Transverse colon (tissue), 4 donors: ENCODE data around the gene CDH18. TPM values are rescaled to one million over a fixed set of nuclear protein-coding genes. Genes with fewer than 3 reads are reported as not detected.

ENCODE experiments used
- DNase-seq: peaks from one replicate; pipeline ENCODE4 v3.0.0-alpha.2; 2019
- H3K27ac ChIP-seq, 4 donors: fragments of 200-600 bp; sonication (generic); 2 replicates each; pipeline ENCODE4 v1.5.1; 2016 to 2018; ENCODE audit warnings: inconsistent platforms in 4 of 4
- H3K27me3 ChIP-seq: fragments of 200-600 bp; sonication (generic); 2 replicates; pipeline ENCODE4 v1.5.1; 2017; ENCODE audit warnings: inconsistent platforms
- H3K36me3 ChIP-seq, 4 donors: fragments of 200-600 bp; sonication (generic); 2 replicates each; pipeline ENCODE4 v1.5.1; 2017 to 2019; ENCODE audit warnings: inconsistent platforms in 4 of 4
- H3K4me1 ChIP-seq, 4 donors: fragments of 200-600 bp; sonication (generic); 2 replicates each; pipeline ENCODE4 v1.5.1; 2017 to 2020; ENCODE audit warnings: inconsistent platforms in 4 of 4
- H3K4me3 ChIP-seq, 4 donors: fragments of 200-600 bp; sonication (generic); 1 replicate in 1 of 4; 2 replicates in 3 of 4; pipeline versions ENCODE4 v1.5.1 to v1.6.1; 2017 to 2019; ENCODE audit warnings: inconsistent platforms in 4 of 4
- H3K9me3 ChIP-seq, 2 donors: fragments of 200-600 bp; sonication (generic); 2 replicates each; pipeline ENCODE4 v1.5.1; 2017 to 2019; ENCODE audit warnings: inconsistent platforms in 2 of 2
- EP300 ChIP-seq: sonication (generic); formaldehyde crosslinking; IDR thresholded peaks from one replicate; pipeline ENCODE4 v1.6.1; 2017; ENCODE audit warnings: antibody characterized with exemption, low read depth
- POLR2A ChIP-seq: fragments of 450-650 bp; IDR thresholded peaks from one replicate; pipeline ENCODE4 v1.6.1; 2016; ENCODE audit warnings: antibody characterized with exemption, mild to moderate bottlenecking, moderate library complexity
- POLR2AphosphoS5 ChIP-seq, 3 donors: sonication (generic); formaldehyde crosslinking; IDR thresholded peaks; one replicate each; pipeline ENCODE4 v1.6.1; 2016; ENCODE audit warnings: antibody characterized with exemption in 3 of 3
- WGBS, 2 donors: methylation state at CpG; one replicate each; pipeline ENCODE4 v1.1.5; 2018; ENCODE audit warnings: low coverage in 1 of 2; 5-methylcytosine and 5-hydroxymethylcytosine counted together
- in situ Hi-C, 4 donors: fragments of 200-750 bp; cut with MboI; loops; one replicate each; pipeline versions ENCODE4 v1.15.0 to v1.15.1; 2017; ENCODE audit warnings: low sequenced_read_pairs in 3 of 4, low pct_ligation_motif_present in 1 of 4, low pct_unique_long_range_greater_than_20kb in 1 of 4
- intact Hi-C: fragments of 100-400 bp; cut with DNase I; formaldehyde crosslinking; loops from one replicate; pipeline ENCODE4 v1.15.1; 2023; ENCODE audit warnings: low total_unique reads
- total RNA-seq, 4 donors: library from RNA; depleted of rRNA; stranded (reverse); fragments of >200 nt; gene quantifications; one replicate each; pipeline ENCODE4 v1.1.0, GENCODE V29; 2016
- TF ChIP-seq, protein P1 (sequence below), 5 experiments: fragments of 200-600 bp in 3 of 5; fragments of 450-650 bp in 2 of 5; sonication (generic) in 3 of 5; IDR thresholded peaks; 1 replicate in 2 of 5; 2 replicates in 3 of 5; pipeline ENCODE4 v1.5.1; 2016 to 2017; ENCODE audit warnings: antibody characterized with exemption in 5 of 5, inconsistent platforms in 3 of 5, mild to moderate bottlenecking in 2 of 5, moderate library complexity in 1 of 5

The CDH18 gene
- total RNA-seq, 4 donors from 2014 or later, result not detected

- no peak for DNase-seq
- WGBS, 2 donors, result 57 to 80% methylated on average over 1 of the region's 1 CpG
- TF ChIP-seq POLR2A (no peak), POLR2AphosphoS5 (IDR thresholded peaks at IDR 0.05) (no peak), EP300 (no peak)
- TF ChIP-seq, protein P1, sequence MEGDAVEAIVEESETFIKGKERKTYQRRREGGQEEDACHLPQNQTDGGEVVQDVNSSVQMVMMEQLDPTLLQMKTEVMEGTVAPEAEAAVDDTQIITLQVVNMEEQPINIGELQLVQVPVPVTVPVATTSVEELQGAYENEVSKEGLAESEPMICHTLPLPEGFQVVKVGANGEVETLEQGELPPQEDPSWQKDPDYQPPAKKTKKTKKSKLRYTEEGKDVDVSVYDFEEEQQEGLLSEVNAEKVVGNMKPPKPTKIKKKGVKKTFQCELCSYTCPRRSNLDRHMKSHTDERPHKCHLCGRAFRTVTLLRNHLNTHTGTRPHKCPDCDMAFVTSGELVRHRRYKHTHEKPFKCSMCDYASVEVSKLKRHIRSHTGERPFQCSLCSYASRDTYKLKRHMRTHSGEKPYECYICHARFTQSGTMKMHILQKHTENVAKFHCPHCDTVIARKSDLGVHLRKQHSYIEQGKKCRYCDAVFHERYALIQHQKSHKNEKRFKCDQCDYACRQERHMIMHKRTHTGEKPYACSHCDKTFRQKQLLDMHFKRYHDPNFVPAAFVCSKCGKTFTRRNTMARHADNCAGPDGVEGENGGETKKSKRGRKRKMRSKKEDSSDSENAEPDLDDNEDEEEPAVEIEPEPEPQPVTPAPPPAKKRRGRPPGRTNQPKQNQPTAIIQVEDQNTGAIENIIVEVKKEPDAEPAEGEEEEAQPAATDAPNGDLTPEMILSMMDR (IDR thresholded peaks at IDR 0.05), result no peak
- Histone ChIP-seq H3K9me3 (peaks cover 0 to 5% of the 10 kb centered on the region in 2 donors), H3K4me3 (no peak overlapping the region), H3K4me1 (no peaks in the 10 kb centered on the region), H3K27me3 (no peaks in the 10 kb centered on the region), H3K27ac (no peak overlapping the region), H3K36me3 (no peaks in the 10 kb centered on the region)
- intact Hi-C loops (no loop called here), in situ Hi-C loops (no loop called here)
These were observed 372.3 kb downstream of the CDH18 start for GRCh38 chr5:19615661-19616060.

GRCh38 chr5:19615071-19615470 is 372.9 kb downstream of the CDH18 start:
- H3K27me3 ChIP-seq, result no peaks in the 10 kb centered on the region
- intact Hi-C loops, result no loop called here
- H3K4me1 ChIP-seq, result no peaks in the 10 kb centered on the region
- WGBS, 2 donors, result 63 to 80% methylated on average over 2 to 4 of the region's 4 CpGs
- DNase-seq, result no peak
- no peak for TF ChIP-seq POLR2AphosphoS5 (IDR thresholded peaks at IDR 0.05)
- TF ChIP-seq EP300, result no peak
- TF ChIP-seq, protein P1 (IDR thresholded peaks at IDR 0.05), result no peak
- no peak for TF ChIP-seq POLR2A
- H3K4me3 ChIP-seq, result no peak overlapping the region
- in situ Hi-C loops, result no loop called here
- no peak overlapping the region for H3K27ac ChIP-seq
- no peaks in the 10 kb centered on the region for H3K36me3 ChIP-seq
- peaks cover 0 to 5% of the 10 kb centered on the region in 2 donors for H3K9me3 ChIP-seq

GRCh38 chr5:19608444-19609002 is 379.5 kb downstream of the CDH18 start:
- Histone ChIP-seq H3K9me3 (no peaks in the 10 kb centered on the region), H3K36me3 (no peaks in the 10 kb centered on the region), H3K27me3 (no peaks in the 10 kb centered on the region), H3K27ac (no peak overlapping the region), H3K4me3 (no peak overlapping the region), H3K4me1 (no peaks in the 10 kb centered on the region)
- intact Hi-C loops (no loop called here), in situ Hi-C loops (no loop called here)
- DNase-seq, result no peak
- TF ChIP-seq, protein P1 (IDR thresholded peaks at IDR 0.05), result no peak
- TF ChIP-seq POLR2AphosphoS5 (IDR thresholded peaks at IDR 0.05) (no peak), EP300 (no peak), POLR2A (no peak)
- WGBS, 2 donors, result 0 to 17% methylated on average over 1 of the region's 1 CpG

DNA sequence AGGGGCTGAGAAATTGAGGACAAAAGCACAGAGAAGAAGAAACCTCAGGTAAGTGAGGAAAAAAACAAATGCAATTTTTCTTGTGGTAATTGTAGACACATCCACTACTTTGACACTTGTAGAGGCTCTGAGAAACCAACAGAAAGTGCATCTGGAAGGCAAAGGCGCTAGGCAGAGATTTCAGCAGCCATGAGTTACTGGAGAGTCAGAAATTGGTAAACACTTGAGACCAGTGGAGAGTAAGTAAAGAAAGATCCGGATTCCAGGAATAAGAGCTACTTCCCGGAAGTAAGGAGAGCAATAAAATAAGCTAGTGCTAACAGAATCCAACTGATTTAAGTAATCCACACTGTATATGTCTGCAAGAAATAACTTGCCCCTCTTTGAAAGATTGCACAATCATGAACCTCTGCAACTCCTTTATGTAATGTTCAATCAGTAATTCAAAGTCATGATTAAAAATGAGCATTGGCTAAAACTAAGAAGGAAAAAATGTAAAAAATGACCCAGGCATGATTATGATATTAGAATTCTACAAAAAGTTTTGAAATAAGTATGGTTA is 382.1 kb downstream of the CDH18 start:
- 26 to 51% methylated on average over 3 of the region's 3 CpGs for WGBS, 2 donors
- peaks cover 1 to 6% of the 10 kb centered on the region in 2 donors for H3K9me3 ChIP-seq
- no peaks in the 10 kb centered on the region for H3K4me1 ChIP-seq
- intact Hi-C loops (no loop called here), in situ Hi-C loops (no loop called here)
- no peaks in the 10 kb centered on the region for H3K27me3 ChIP-seq
- no peak for DNase-seq
- no peaks in the 10 kb centered on the region for H3K36me3 ChIP-seq
- no peak overlapping the region for H3K4me3 ChIP-seq
- H3K27ac ChIP-seq, result no peak overlapping the region
- TF ChIP-seq POLR2A (no peak), POLR2AphosphoS5 (IDR thresholded peaks at IDR 0.05) (no peak), EP300 (no peak)
- TF ChIP-seq, protein P1 (IDR thresholded peaks at IDR 0.05), result no peak
